HG03520 (cell line): Measurements from ENCODE around the gene TMEM184A.

Experiments
- ATAC-seq: cut with Tn5 transposase; IDR thresholded peaks from one replicate; pipeline ENCODE4 v1.9.1; 2021; ENCODE audit warnings: mild to moderate bottlenecking, moderate library complexity; ENCODE audit not compliant: unreplicated experiment

TMEM184A gene

GRCh38 chr7:1505731-1506550, 50.1 kb downstream of the TMEM184A start:
- ATAC-seq = no peak

DNA sequence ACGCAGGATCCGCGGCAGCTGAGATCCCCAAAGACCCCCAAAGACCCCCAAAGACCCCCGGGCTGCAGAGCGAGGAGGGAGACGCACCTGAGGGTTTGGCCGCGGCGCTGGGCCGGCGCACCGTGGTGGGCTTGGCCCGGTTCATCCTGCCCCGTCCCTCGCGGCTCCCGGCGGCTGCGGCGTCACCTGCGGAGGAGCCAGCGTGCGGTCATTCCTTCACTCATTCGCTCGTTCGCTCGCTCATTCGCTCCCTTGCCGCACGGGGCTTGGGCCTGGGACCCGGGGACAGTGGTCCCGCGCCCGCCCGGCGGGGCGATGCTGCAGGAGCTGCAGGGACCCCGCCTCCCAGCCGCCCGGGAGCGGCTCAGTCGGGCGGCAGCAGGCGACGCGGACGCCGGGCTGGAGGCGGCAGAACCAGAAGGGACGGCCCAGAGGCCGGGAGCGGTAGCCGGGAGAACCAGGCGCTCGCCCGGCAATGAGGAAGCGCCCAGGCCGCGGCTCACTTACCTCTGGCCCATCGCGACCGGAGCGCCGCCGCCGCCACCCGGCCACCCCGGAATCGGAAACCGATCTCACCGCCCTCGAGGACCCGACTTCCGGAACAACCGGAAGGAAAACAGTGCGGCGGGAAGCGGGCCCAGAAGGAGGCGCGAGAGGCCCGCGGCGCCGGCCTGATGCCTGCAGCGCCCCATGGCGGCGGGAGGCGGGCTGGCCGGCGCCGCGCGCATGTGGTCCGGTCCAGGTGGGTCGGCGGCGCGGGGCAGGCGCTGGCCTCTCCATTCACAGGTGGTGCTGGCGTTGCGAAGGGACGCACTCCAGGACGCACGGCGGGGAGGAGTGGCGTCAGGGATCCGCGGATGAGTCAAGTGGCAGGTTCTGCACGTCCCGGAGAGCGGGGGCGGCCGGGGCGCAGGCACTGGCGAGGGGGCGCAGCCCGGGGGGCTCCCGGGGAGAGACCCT, 51.9 kb downstream of the TMEM184A start, which contains the start of gene INTS1:
Gene INTS1, minus strand, starts transcription at position 574 of the 960 bp plus-strand sequence. Its CDS starts 429 bp downstream, at position 145.
- ATAC-seq = peak; percentile 79

- ATAC-seq = no peak
Measured at GRCh38 chr7:1503390-1503789, 52.6 kb downstream of the TMEM184A start.

- ATAC-seq = no peak
Measured at GRCh38 chr7:1502845-1503244, 53.2 kb downstream of the TMEM184A start.

DNA sequence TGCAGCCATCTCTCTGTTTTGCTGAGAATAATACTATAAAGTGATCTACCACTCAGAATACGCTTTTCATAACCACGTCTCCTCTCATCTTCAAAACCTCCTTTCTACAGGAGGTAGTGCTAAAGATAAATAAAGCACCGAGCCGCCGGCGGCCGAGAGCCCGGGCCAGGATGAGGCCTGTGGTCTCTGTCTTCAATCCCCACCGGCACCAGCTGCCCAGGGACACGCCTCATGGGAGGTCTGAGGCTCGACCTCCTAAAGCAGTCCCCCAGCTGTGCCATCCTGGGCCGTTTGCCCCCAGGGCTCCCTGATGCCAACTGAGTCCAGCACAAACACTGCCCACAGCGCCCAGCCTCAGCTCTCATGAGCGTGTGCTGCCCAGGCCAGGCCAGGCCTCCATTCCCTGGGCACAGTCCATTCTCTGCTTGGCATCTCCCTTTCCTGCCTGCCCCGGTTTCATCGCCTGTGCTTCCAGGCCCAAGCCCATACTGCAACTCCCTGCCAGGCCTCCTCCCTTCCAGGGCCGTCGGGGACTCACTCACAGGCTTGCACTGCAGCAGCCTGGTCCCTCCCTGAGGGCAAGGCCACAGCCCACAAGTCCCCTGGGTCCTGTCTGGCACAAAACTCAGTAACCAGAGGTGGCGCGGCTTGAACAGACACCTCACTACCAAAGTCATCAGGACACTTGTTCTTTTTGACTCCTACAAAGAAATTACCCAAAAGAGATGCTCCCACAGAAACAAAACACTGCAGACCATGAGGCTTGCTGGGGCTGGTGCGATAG, 54.3 kb downstream of the TMEM184A start:
- no peak for ATAC-seq

DNA sequence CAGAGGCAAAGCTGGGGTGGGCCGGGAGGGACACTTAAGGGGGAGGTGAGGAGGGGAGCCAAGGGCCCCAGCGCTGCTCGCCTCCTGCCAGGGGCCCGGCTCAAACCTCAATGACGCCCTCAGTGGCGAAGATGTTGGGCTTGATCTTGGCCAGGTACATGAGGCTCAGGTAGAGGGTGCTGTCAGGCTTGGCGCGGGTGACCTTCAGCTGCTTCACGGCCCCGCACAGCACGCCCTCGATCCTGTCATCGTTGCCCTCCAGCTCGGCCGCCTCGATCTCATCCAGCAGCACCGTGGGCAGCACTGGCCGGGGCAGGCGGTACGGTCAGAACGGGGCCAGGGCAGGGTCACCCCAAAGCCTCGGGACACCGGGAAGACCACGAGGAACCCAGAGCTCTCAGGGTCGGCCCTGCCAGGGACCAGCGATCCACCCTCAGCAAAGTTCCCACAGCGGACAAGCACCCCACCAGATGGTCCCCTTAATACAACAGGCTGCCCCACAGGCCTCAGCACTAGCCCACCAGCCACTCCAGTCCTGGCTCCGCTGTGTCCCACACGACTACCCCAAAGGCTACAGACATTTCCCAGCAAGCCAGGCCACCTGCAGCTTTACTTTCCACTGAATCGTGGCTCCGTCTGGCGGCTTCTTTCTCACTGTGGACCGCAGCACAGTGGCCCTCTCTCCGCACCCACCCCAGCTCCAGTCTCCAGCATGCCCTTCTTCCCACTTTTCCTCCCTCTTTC, 55.8 kb downstream of the TMEM184A start:
- ATAC-seq = no peak

DNA sequence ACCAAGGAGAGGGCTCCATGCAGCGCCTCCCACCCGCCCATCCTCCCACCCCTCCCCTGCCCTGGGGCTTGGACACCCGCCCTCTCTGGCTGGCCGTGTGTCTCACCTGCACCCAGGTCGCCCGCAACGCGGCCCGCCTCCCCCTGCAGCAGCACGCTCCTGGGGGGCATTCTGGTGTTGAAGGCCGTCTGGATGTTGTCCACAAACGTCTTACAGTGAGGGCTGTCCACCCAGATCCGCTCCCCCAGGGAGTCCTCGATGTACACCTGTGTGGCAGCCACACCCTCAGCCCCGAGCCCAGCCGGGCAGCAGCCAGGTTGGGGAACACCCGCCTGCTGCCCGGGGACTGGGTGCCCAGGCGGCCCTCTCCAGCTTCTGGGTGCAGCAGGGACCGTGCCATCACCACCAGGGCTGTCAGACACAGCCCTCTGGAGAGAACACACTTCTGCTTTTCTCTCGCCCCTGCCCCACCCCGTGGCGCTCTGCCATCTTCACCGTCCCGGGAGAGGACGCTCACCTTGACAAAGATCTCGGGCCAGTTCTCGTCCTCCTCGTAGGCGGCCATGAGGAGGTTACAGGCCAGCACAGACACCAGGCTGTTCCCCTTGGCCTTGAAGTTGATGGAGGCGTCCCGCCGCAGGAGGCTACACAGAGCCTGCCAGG, 56.5 kb downstream of the TMEM184A start:
- no peak for ATAC-seq

DNA sequence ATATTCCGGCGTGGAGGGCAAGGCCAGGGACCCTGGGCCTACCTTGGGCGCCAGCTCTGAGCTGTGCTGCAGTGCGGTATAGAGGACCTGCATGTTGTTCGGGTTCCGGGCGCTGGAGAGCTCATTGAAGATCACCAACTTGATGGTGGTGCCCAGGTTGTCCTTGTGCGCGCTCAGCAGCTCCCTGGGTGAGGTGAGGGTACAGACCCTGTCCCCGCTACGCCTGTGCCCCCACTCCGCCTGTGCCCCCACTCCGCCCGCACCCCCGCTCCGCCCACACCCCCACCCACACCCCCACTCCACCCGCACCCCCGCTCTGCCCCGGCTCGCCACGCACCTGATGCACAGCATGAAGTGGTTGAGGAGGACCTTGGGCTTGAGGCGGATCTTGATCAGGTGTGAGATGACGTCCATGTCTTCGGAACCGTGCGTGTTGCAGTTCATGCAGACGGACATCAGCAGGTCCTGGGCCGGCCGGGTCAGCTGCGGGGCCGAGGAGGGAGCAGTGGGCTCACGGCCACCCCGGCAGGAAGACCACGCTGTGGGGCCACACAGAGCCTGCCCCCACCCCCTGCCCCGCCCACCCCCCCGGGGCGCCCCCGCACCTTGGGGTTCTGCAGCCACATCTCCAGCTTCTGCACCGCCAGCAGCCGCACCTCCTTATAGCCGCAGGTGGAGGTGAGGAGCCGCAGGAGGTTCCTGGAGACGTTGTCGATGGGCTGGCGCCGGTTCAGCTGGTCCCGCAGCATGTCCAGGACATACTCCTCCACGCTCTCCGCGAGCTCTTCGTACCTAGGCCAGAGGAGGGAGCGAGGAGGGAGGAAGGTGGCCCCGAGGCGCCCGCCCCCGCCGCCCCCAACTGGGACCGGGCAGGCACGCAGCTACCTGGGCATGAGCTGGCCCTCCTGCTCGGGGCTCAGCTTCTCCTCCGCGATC, 57.4 kb downstream of the TMEM184A start:
- ATAC-seq = no peak

DNA sequence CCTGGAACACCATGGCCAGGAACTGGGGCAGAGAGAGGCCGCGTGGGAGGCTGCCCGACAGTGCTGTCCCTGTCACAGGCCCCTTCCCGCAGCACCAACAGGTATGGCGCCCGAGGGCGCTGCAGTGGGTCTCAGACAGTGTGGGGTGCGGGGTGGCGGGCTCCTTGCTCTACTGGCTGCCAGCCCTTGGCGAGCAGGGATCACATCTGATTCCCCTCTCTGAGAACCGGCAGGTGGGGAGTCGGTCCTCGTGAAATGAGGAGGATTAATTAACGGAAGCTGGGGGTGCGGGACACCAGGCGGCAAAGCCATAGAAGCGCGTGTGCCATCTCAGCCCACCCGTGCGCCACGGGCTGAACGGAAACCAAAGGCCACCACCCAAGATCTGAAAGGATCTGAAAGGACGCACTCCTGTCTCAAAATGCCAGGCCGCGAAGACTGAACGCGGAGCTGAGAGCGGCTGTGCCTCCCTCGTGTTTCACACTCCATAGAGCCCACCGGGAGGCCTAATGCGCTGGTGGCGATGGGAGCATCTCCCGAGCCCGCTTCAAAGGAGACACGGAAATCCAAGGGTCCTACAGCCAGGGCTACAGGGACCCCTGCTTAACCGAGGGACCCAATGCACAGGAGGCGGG, 58.6 kb downstream of the TMEM184A start:
- ATAC-seq = no peak

DNA sequence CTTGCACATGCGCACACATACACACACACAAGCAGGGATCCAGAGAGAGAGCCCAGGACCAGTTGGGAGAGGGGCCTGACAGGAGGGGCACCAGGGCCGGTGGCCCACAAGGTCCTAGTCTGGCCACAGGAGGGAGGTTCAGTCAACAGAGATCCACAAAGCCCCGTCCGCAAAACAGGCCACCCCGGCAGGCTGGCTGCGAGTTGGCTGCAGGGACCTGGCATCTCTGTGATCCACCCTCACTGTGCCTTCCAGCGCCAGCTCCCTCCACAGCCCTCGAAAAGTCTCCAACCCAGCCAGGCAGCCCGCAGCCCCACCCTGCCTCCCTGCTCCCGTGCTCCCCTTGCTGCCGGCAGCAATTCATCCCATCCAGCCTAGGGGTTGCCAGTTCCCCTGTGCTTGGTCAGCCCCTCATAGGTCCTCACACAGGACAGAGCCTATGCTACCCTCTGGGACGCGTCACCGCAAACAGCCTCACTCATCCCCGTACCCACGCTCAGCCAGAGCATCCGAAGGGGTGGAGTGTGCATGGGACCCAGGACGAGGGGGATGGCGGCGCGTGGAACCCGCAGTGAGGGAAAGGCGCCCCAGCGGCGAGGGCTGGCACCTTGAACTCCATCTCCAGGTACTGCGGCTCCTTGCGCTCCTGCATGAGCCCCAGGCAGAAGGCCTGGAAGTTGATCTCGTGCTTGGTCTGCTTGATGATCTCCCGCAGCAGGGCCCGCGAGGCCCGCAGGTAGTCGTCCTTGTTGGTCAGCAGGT, 59.3 kb downstream of the TMEM184A start:
- no peak for ATAC-seq

DNA sequence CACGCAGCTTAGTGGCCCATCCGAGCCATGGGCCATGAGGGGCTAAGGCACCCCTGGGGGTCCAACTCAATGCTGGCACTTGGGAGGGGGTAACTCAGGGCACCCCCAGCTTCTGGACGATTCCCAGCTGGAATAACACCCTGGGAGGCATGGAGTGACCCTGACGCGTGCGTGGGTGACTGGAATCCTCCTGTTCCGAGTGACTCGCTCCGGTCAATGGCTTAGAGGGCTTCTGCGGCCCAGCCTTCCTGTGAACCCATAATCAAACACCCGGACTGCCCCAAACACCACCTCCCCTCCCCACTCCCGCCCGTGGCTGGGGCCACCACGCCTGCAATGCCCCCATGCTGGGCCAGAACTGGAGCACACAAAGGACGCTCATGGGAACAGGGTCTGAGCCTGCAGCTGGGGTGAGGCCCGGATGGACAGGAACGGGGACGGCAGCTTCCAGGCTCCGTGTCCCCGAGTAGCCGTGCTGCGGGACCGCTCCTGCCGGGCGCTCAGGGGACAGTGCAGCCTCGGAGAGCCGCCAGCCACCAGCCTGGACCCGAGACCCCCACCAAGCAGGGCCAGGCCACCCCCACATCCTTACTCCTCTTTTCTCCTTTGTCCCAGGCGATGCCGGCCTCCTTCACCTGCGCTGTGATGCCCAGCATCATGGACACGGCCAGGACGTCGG, 60.3 kb downstream of the TMEM184A start:
- no peak for ATAC-seq

GRCh38 chr7:1494866-1495563, 61.0 kb downstream of the TMEM184A start:
- ATAC-seq = no peak

GRCh38 chr7:1494447-1494846, 61.6 kb downstream of the TMEM184A start:
- ATAC-seq = no peak

DNA sequence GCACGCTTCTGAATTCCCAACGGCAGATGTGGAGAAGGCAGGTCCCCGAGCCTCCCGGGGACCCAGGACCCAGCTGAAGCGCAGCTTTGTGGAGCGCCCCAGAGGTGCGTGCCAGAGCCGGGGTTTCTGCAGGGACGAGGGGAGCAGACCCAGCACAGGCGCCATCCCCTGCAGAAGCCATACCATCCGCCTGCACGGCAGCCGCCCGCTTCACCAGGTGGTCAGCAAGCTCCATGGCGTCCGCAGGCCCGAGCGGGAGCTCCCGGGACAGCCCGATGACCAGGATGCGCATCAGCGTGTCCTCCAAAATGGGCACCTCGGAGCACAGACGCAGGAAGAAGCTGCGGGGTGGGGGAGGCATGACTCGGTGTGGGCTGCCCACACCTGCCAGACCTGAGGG, 62.4 kb downstream of the TMEM184A start:
- no peak for ATAC-seq

- no peak for ATAC-seq
Measured at GRCh38 chr7:1493129-1493528, 62.9 kb downstream of the TMEM184A start.

DNA sequence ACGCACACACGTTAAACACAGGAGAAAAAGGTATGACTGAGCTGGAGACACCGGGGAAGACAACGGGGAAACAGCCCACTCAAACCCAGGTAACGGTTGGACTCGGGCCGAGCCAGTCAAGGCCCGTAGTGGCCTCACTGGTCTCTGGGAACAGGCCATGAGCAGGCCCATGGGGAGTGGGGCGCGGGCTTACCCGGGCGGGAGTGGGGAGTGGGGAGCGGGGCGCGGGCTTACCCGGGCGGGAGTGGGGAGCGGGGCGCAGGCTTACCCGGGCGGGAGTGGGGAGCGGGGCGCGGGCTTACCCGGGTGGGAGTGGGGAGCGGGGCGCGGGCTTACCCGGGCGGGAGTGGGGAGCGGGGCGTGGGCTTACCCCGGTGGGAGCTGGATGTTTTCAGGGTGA, 63.4 kb downstream of the TMEM184A start:
- ATAC-seq = no peak
